Measurements from ENCODE around the gene IZUMO4.

GRCh38 chr19:2123682-2124387, 27.1 kb downstream of the IZUMO4 start:
- TF ChIP-seq RAD21 (conservative IDR thresholded peaks at IDR 0.05): no peak
- no peak for TF ChIP-seq CTCF (IDR thresholded peaks at IDR 0.05; ENCODE audit: poor library complexity, severe bottlenecking)
